Psoas muscle (tissue), 8 donors: ENCODE results near the gene STRIP2. TPM values are rescaled to one million over a fixed set of nuclear protein-coding genes. Genes with fewer than 3 reads are reported as not detected.
"Not testable (repeated sequence)": the region's sequence is repeated elsewhere in the genome, so short reads cannot be mapped to it uniquely, and the experiment has no call there.

Source experiments
- ATAC-seq, 4 donors: fragments of 200-7000 bp; cut with Tn5 transposase; one replicate each; pipeline ENCODE4 v1.9.1; 2020; ENCODE audit warnings: moderate library complexity in 3 of 4, mild to moderate bottlenecking in 2 of 4
- DNase-seq, 2 donors: peaks; one replicate each; pipeline ENCODE4 v3.0.0-alpha.2; 2020
- H3K27ac ChIP-seq: fragments of 200-600 bp; one replicate; pipeline ENCODE4 v1.8.0; 2022
- H3K27me3 ChIP-seq, 3 donors: fragments of 200-600 bp in 1 of 3; one replicate each; pipeline versions ENCODE4 v1.6.1 to v1.8.0; 2013 to 2022; ENCODE audit warnings: low read length in 2 of 3, mild to moderate bottlenecking in 2 of 3, moderate library complexity in 1 of 3; ENCODE audit not compliant: insufficient read depth in 3 of 3
- H3K36me3 ChIP-seq, 2 donors: fragments of 200-600 bp in 1 of 2; one replicate each; pipeline versions ENCODE4 v1.6.1 to v1.8.0; 2013 to 2022; ENCODE audit warnings: low read depth in 1 of 2, mild to moderate bottlenecking in 1 of 2, moderate library complexity in 1 of 2; ENCODE audit not compliant: insufficient read depth in 1 of 2
- H3K4me1 ChIP-seq: fragments of 200-600 bp; one replicate; pipeline ENCODE4 v1.8.0; 2022
- H3K4me3 ChIP-seq: fragments of 200-600 bp; one replicate; pipeline ENCODE4 v1.8.0; 2022; ENCODE audit warnings: mild to moderate bottlenecking
- H3K9me3 ChIP-seq: fragments of 200-600 bp; one replicate; pipeline ENCODE4 v1.8.0; 2022
- WGBS, 3 donors: extraction: QIAGEN DNeasy Blood & Tissue Kit; methylation state at CpG; one replicate each; pipeline versions ENCODE4 v1.1.6 to v1.1.7; 2013; 5-methylcytosine and 5-hydroxymethylcytosine counted together
- intact Hi-C, 2 donors: fragments of 100-400 bp; cut with DNase I; formaldehyde crosslinking; loops; one replicate each; pipeline versions ENCODE4 v1.11.0 to v1.14.2; 2022
- polyA plus RNA-seq, 3 donors: library from polyadenylated mRNA; stranded (reverse); fragments of 200-250 nt; gene quantifications; one replicate each; pipeline ENCODE4 v1.2.3, GENCODE V29; 2013
- total RNA-seq, 4 donors: library from RNA; stranded (reverse); fragmentation: NEBNext Ultra II Directional in 2 of 4; extraction: Animal tissue kit (Norgen Biotek cat#: 25700) in 2 of 4; gene quantifications; one replicate each; pipeline versions ENCODE4 v1.2.1 to v1.2.4, GENCODE V29; 2021 to 2023
- TF ChIP-seq, protein P1 (sequence below): fragments of 200-600 bp; IDR thresholded peaks from one replicate; pipeline ENCODE4 v1.8.0; 2022; ENCODE audit warnings: antibody characterized with exemption
- donor health status: healthy with polysubstance abuse.
- donor health status: DM: no; HTN: no; CAD: no; lungs with moderate emphysema.
- donor health status: Bipolar disorder and iron deficiency.
- donor health status: healthy.
- donor health status: DM: yes; HTN: yes; CAD: no.
- donor health status: DM: no; HTN: no; CAD: no.
- donor health status: DM: no; HTN: no; CAD: no.
- donor health status: DM: yes; HTN: yes; CAD: no.

The STRIP2 gene
- total and polyA plus RNA-seq, 7 donors = 14.5 to 94.4 (median 46.6) TPM

DNA sequence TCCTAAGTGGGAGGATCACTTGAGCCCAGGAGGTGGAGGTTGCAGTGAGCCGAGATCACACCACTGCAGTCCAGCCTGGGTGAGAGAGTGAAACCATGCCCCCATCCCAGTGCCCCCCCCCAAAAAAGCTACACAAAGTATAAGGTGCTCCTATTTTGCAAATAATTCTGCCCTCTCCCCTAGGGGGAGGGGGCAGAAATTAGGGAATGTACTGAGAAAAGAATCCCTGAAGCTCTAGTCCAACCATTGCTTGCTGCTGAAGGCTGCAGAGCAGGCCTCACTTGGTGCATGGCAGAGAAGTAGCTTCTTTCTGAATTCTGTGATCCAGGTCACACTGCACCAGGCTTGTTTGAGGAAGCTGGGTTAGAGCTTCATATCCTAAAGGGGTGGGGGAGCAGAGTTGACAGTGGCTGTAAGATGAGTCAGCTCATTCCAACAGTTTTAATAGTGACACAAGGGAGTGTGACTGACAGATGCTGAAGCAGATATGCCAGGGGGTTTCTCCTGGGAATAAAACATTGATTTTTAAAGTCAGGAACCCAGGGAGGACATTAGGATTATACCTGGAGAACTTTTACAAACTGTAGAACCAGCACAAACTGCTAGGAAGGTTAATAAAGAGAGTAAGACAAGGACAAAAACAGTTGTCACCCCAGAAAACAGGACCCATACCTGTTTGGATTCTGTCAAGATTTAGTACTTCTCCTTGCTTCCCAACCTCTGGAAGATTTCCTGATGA, 32.8 kb upstream of the STRIP2 start:
- Histone ChIP-seq H3K36me3 (peaks cover 0 to 21% of the 10 kb centered on the region in 2 donors), H3K4me3 (no peak overlapping the region), H3K27ac (peak overlapping the region; percentile 72), H3K4me1 (peaks cover 20% of the 10 kb centered on the region), H3K9me3 (no peaks in the 10 kb centered on the region), H3K27me3 (no peaks in the 10 kb centered on the region)
- TF ChIP-seq, protein P1, sequence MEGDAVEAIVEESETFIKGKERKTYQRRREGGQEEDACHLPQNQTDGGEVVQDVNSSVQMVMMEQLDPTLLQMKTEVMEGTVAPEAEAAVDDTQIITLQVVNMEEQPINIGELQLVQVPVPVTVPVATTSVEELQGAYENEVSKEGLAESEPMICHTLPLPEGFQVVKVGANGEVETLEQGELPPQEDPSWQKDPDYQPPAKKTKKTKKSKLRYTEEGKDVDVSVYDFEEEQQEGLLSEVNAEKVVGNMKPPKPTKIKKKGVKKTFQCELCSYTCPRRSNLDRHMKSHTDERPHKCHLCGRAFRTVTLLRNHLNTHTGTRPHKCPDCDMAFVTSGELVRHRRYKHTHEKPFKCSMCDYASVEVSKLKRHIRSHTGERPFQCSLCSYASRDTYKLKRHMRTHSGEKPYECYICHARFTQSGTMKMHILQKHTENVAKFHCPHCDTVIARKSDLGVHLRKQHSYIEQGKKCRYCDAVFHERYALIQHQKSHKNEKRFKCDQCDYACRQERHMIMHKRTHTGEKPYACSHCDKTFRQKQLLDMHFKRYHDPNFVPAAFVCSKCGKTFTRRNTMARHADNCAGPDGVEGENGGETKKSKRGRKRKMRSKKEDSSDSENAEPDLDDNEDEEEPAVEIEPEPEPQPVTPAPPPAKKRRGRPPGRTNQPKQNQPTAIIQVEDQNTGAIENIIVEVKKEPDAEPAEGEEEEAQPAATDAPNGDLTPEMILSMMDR = no peak
- DNase-seq (no peak), ATAC-seq (peak; percentile 74 to 88 (median 84))
- intact Hi-C loops = no loop called here
- WGBS, 3 donors = 92 to 100% (median 96%) methylated on average over 1 of the region's 1 CpG

DNA sequence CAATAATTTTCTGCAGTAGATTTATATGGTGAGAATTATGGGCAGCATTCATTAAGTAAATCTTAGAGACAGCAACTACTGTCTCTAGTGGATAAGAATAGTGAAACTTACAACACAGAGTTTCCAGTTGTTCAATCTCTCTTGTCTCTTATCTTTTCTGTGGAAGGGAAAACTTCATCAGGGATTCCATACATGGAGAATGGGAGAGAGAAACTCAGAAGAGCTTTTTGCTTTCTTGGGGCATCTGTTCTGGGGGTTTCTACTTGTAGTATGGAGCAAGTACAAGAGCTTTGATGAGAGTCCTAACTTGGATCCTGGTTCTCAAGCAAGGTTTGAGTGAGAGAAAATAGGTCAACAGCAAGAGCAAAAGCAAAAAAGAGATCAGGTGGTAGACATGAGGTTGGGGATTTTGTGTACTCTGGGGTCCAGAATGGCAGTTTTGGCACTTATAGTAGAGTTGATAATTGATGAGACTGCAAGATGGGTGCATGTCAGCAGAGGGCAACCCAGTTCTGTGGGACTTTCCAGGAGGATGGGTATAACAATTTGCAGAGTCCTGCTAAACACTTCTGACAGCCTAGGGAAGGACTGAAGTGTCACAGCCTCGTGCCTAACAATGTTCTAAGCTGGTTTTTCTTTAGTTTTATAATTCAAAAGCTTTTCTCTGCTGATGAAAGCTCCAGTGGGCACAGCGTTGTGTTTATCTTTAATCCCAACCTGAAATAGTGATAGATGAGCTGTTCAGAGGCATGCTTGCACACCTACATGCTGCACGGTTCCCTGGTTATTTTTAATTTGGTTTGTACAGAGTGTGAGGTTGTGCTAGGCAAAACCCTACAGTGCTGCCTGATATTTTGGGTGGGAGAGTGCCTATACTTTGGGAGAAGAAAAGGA, 32.0 kb upstream of the STRIP2 start:
- intact Hi-C loops = no loop called here
- H3K9me3 ChIP-seq = no peaks in the 10 kb centered on the region
- no peak overlapping the region for H3K4me3 ChIP-seq
- ATAC-seq (peak; percentile 73 to 86 (median 82)), DNase-seq (no peak)
- H3K27me3 ChIP-seq = no peaks in the 10 kb centered on the region
- 41 to 65% (median 44%) methylated on average over 3 of the region's 3 CpGs for WGBS, 3 donors
- H3K4me1 ChIP-seq = peaks cover 20% of the 10 kb centered on the region
- peak overlapping the region; percentile 72 for H3K27ac ChIP-seq
- TF ChIP-seq, protein P1 = peak; percentile 24
- peaks cover 0 to 27% of the 10 kb centered on the region in 2 donors for H3K36me3 ChIP-seq

DNA sequence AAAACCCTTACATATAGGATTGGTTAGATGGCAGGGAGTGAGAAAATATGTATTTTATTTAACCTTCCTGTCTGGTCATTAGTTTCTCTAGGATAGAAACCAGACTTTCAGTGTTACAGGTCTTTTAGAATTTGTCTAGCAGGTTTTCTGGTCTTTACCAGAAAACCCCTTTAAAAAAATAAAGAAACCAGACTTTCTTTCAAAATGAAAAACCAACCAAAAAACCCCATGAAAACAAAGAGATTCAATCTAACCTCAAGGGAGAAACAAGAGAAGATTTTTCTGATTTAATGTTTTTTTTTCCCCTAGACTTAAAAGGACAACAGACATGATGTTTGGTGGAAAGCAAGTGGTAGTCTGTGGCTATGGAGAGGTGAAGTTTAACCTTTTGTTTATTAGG, 28.7 kb upstream of the STRIP2 start:
- no peaks in the 10 kb centered on the region for H3K9me3 ChIP-seq
- peaks cover 20% of the 10 kb centered on the region for H3K4me1 ChIP-seq
- ATAC-seq = no peak
- TF ChIP-seq, protein P1 = no peak
- H3K36me3 ChIP-seq = peaks cover 0 to 43% of the 10 kb centered on the region in 2 donors
- H3K4me3 ChIP-seq = no peak overlapping the region
- intact Hi-C loops = no loop called here
- H3K27me3 ChIP-seq = no peaks in the 10 kb centered on the region
- H3K27ac ChIP-seq = no peak overlapping the region
- no peak for DNase-seq

GRCh38 chr7:129410238-129410637, 24.0 kb upstream of the STRIP2 start:
- intact Hi-C loops, ATAC-seq, DNase-seq, H3K27me3 ChIP-seq, H3K4me3 ChIP-seq, H3K4me1 ChIP-seq, H3K27ac ChIP-seq, H3K9me3 ChIP-seq: not testable (repeated sequence)
- 93 to 94% (median 93%) methylated on average over 8 of the region's 8 CpGs for WGBS, 3 donors
- H3K36me3 ChIP-seq = peaks cover 0 to 46% of the 10 kb centered on the region in 2 donors

- no peaks in the 10 kb centered on the region for H3K9me3 ChIP-seq
- 94 to 100% (median 97%) methylated on average over 4 of the region's 4 CpGs for WGBS, 3 donors
- H3K27me3 ChIP-seq = no peaks in the 10 kb centered on the region
- H3K36me3 ChIP-seq = peaks cover 0 to 37% of the 10 kb centered on the region in 2 donors
- intact Hi-C loops = no loop called here
- H3K4me3 ChIP-seq = no peak overlapping the region
- TF ChIP-seq, protein P1 = no peak
- ATAC-seq (no peak), DNase-seq (no peak)
- peaks cover 6% of the 10 kb centered on the region for H3K4me1 ChIP-seq
- no peak overlapping the region for H3K27ac ChIP-seq
These were observed 21.7 kb upstream of the STRIP2 start for GRCh38 chr7:129412501-129412900.
